IPS-18a (cell line): ENCODE results near the gene SRC.

ENCODE experiments used
- H3K27ac ChIP-seq: one replicate; pipeline ENCODE4 v1.5.1; 2013; ENCODE audit warnings: low read length
- H3K27me3 ChIP-seq: one replicate; pipeline ENCODE4 v1.6.1; 2013; ENCODE audit warnings: mild to moderate bottlenecking, low read length; ENCODE audit not compliant: control insufficient read depth, insufficient read depth
- H3K36me3 ChIP-seq: one replicate; pipeline ENCODE4 v1.6.1; 2013; ENCODE audit warnings: low read depth, low read length; ENCODE audit not compliant: control insufficient read depth
- H3K4me1 ChIP-seq: one replicate; pipeline ENCODE4 v1.6.1; 2013; ENCODE audit warnings: low read depth, low read length; ENCODE audit not compliant: control insufficient read depth
- H3K4me3 ChIP-seq: one replicate; pipeline ENCODE4 v1.5.1; 2013; ENCODE audit warnings: low read length
- H3K9ac ChIP-seq: one replicate; pipeline ENCODE4 v1.6.1; 2013; ENCODE audit warnings: mild to moderate bottlenecking, low read length, moderate library complexity
- H3K9me3 ChIP-seq: one replicate; pipeline ENCODE4 v1.6.1; 2013; ENCODE audit warnings: low read depth, low read length; ENCODE audit not compliant: control insufficient read depth

The SRC gene

DNA sequence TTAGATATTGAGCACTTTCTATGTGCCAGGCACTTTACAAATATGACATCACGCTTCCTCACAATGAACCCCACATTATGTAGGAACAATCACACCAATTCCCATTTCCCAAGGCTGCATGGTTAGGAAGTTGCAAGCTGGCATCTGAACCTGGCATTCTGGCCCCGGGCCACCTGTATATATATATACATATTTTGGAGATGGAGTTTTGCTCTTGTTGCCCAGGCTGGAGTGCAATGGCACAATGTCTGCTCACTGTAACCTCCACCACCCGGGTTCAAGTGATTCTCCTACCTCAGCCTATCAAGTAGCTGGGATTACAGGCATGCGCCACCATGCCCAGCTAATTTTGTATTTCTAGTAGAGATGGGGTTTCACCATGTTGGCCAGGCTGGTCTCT, 30.4 kb downstream of the SRC start:
- H3K4me3 ChIP-seq, result no peak overlapping the region
- peaks cover 5% of the 10 kb centered on the region for H3K4me1 ChIP-seq
- no peaks in the 10 kb centered on the region for H3K27me3 ChIP-seq
- H3K9ac ChIP-seq, result no peak overlapping the region
- H3K27ac ChIP-seq, result no peak overlapping the region
- H3K9me3 ChIP-seq, result no peaks in the 10 kb centered on the region
- H3K36me3 ChIP-seq, result no peaks in the 10 kb centered on the region

DNA sequence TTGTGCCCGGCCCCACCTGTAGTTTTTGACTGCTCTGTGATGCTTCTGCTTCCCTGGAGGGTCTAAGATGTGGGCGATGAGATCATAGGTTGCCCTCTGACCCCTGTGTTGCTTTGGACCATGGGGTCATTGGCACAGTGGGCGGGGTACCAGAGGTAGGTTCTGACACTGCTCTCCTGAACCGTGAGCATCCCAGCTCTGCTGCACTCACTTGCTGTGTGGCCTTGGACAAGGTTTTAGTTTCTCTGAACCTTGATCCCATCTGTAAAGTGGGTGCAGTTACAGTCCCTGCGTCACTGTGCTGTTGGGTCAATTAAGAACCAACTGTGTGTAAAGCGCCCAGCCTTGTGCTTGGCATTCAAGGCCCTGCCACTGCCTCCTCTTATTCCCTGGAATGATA, 30.9 kb downstream of the SRC start:
- Histone ChIP-seq H3K36me3 (no peaks in the 10 kb centered on the region), H3K27me3 (no peaks in the 10 kb centered on the region), H3K9me3 (no peaks in the 10 kb centered on the region), H3K27ac (no peak overlapping the region), H3K9ac (no peak overlapping the region), H3K4me1 (peaks cover 5% of the 10 kb centered on the region), H3K4me3 (no peak overlapping the region)

DNA sequence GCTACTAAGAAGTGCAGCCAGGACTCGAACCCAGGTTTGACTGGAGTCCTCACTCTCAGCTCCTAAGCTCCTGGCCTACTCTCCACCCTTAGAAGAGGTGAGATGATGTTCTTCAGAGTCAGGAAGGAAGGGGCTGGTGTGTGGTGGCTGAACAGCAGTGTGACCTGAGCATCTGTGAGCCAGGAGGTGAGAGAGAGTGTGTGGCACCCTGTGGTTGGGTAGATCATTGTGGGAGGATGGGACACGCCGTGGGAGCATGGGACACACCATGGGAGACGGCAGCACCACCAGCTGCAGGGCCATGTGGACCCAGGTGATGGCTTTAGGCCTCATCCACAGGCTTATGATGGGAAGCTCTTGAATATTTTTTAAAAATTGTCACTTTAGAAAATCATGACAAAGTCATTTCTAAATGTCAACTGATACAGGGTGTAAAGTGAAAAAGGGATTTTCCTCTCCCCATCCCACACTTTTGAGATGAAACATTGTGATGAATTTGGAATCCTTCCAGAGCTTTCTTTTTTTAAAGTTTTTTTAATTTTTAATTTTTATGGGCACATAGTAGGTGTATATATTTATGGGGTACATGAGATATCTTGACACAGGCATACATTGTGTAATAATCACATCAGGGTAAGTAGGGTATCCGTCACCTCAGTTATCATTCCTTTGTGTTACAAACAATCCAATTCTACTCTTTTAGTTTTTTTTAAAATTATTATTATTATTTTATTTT, 31.6 kb downstream of the SRC start:
- Histone ChIP-seq H3K36me3 (no peaks in the 10 kb centered on the region), H3K9me3 (no peaks in the 10 kb centered on the region), H3K27me3 (no peaks in the 10 kb centered on the region), H3K4me1 (peaks cover 5% of the 10 kb centered on the region), H3K9ac (no peak overlapping the region), H3K4me3 (no peak overlapping the region), H3K27ac (no peak overlapping the region)

DNA sequence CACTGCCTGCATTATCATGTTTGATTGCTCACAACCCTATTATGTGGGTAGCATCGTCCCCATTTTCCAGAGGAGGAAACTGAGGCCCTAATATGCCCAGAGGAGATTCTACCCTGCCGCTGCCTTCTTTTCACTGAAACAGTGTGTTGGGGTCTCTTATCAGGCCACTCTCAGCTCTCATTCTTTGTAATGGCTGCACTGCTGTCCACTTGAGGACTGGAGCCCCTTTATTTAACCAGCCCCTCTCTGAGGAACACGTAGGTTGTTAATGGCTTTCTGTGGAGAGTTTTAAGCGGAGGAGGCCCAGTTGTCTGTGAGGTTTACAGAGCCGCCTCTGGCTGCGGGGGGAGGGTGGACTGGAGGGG, 32.5 kb downstream of the SRC start:
- Histone ChIP-seq H3K27me3 (no peaks in the 10 kb centered on the region), H3K36me3 (no peaks in the 10 kb centered on the region), H3K4me3 (no peak overlapping the region), H3K9ac (no peak overlapping the region), H3K4me1 (peaks cover 5% of the 10 kb centered on the region), H3K9me3 (no peaks in the 10 kb centered on the region), H3K27ac (no peak overlapping the region)

DNA sequence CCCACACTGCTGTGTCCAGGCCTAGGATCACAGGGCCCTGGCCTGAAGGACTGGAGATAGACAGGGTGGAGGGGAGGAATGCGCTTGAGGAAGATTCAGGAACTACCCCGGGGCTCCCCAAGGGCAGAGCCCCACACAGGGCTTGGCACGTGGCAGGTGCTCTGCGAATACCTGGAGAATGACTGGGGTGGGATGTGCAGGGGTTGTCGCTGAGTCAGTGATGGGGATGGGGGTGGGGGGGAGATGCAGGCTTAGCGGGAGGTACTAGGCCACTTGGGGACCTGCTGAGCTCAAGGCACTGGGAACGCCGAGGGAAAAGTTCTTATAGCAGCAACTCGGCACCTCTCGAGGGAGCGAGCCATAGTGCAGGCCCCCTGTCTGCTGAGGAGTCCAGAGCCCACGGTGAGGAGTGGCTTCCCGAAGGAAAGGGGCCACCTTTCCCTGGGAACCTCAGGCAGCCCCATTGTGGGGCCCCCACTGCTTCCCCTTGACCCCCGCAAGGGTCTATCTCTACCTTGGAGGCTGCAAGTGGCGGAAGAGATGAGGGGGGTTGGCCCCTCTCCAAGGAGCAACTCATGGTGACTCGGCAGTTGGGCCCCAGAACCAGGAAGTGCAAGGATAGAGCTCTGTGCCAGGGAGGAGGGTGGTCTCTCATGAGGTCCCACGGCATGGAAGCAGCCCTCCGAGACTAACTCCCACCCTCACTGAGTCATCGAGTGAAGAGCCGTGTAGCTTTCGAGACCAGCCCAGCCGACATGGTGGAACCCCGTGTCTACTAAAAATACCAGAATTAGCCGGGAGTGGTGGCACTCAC, 33.1 kb downstream of the SRC start:
- Histone ChIP-seq H3K9me3 (no peaks in the 10 kb centered on the region), H3K27ac (peak overlapping the region; percentile 38), H3K4me1 (peaks cover 5% of the 10 kb centered on the region), H3K4me3 (no peak overlapping the region), H3K27me3 (no peaks in the 10 kb centered on the region), H3K36me3 (no peaks in the 10 kb centered on the region), H3K9ac (no peak overlapping the region)

DNA sequence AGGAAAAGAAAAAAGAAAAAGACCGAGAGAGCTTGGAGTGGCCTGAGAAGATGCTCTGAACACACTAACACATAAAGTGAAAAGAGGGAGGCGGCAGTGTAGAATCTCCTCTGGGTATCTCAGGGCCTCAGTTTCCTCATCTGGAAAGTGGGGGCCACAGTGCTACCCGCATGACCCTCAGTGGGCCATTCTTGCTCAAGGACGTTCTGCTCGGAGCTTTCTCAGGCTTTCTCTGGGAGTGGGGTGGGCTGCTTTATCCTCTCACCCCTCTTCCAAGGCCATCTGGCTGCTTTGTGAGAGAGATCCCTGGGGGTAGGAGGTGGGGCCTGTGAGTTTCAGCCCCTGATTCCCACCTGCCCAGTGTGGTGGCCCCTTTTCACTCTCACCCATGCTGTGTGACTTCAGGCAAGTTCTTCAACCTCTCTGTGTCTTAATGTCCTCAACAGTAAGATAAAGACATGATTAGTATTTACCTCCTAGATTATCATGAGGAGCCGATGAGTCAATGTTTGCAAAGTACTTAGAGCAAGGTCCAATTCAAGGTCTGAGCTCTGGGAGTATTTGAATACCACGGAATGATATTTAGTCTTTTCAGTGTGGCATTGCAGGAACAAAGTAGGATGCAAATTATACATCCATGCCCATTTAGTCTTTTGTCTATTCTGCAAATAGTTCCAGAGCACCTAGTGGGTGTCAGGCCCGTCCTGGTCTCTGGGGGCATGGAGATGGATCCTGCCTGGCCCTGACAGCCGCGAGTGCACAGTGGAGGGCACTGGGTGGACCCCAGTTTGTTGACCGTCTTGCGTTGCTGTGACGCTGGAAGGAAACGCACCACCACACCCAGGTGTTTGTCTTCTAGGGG, 34.3 kb downstream of the SRC start:
- no peaks in the 10 kb centered on the region for H3K9me3 ChIP-seq
- no peak overlapping the region for H3K4me3 ChIP-seq
- peaks cover 5% of the 10 kb centered on the region for H3K4me1 ChIP-seq
- no peak overlapping the region for H3K27ac ChIP-seq
- H3K9ac ChIP-seq, result no peak overlapping the region
- no peaks in the 10 kb centered on the region for H3K27me3 ChIP-seq
- H3K36me3 ChIP-seq, result no peaks in the 10 kb centered on the region

DNA sequence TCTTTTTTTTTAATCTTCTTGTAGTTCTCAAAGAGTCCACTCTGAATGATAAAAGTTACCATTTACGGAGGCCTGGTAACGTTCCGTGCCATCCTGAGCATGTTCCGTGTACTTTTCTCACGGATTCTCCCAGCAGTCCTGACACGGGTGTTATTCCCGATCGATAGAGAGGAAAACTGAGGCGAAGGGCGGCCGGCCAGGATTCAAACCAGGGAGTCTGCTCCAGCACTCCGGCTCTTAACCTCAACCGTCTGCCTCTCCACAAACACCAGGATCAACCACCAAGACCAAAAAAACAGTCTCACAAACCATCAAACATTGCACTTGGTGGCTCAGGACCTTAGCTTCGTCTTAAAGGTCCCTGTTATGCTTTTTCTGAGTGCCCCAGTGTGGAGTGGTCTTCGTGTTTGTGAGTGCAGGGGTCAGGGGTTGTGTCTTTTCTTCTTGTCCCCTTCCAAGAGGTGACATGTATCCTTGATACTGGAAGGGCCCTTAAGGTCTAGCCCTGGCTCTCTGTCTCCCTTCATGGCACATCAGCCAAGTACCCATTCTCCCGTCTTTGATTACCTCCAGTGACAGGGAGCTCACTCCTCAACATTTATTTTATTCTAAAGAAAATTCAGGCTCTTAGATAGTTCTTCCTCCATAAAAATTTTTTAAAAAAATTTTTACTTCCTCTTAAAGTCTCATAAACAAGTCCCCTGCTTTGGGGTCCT, 35.1 kb downstream of the SRC start:
- Histone ChIP-seq H3K9me3 (no peaks in the 10 kb centered on the region), H3K9ac (no peak overlapping the region), H3K36me3 (no peaks in the 10 kb centered on the region), H3K4me1 (peaks cover 5% of the 10 kb centered on the region), H3K4me3 (no peak overlapping the region), H3K27ac (no peak overlapping the region), H3K27me3 (no peaks in the 10 kb centered on the region)

DNA sequence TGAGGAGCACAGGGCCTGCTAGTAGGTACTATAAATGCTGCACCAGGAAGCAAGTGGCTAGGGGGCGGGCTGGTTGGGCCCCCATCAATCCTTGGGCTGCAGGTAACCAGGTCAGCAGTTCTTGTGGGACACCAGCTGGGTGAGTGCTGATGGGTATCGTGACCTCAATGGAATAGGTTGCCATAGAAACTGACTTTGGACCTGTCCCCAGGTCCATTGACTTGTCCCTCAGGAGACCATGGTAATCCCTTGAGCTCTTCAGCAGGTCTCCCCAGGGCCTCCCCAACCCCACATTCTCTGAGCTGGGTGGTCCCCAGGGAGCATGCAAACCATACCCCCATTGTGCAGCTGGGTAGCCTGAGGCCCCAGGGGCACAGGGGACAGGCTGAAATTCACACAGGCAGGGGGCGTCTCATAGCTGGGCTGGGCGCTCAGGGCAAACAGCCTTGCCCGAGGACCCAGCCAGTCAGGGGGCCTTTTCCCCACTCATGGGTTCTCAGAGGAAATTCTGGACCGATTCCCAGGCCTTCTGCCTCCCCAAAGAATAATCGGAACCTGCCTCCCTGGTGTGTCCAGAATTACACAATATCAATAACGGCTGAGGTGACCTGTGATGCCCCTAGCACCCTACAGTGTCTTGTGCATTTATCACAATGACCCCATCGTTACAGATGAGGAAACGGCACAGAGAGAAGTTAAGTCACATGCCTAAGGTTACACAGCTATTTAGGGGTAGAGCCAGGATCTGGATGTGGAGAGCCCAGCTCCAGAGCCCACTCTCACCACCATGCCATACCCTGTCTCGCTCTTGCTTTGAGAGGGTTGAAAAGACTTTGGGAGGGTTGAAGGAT, 35.9 kb downstream of the SRC start:
- no peaks in the 10 kb centered on the region for H3K9me3 ChIP-seq
- H3K36me3 ChIP-seq, result no peaks in the 10 kb centered on the region
- no peak overlapping the region for H3K9ac ChIP-seq
- H3K27ac ChIP-seq, result no peak overlapping the region
- H3K4me3 ChIP-seq, result no peak overlapping the region
- H3K27me3 ChIP-seq, result no peaks in the 10 kb centered on the region
- H3K4me1 ChIP-seq, result peaks cover 5% of the 10 kb centered on the region

DNA sequence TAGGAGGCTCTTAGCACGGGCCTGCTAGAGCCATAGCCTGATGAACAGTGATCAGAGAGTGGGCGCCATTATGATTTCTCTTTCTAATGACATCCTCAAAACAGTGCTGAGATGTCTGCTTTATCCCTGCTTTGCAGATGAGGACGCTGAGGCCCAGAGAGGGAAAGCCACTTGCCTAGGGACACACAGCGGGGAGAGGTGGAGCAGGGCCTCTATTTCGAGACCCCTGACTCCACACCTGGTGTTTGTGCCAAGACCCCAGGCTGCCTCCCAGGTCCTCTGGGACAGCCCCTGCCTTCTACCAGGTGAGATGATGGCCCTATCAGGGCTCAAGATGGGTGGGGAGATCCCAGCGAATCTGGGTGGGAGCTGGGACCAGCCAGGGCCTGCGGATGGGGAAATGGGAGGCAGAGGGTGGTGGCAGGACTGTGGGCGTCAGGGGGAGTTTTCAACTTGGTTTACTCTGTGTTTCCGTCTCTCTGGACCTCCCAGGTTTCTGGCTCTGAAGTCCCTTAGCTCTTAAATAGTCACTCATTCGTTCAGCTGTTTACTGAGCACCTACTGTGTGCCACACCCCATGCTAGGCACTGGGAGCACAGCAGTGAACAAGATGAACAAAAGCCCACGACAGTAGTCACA, 36.7 kb downstream of the SRC start:
- H3K36me3 ChIP-seq, result no peaks in the 10 kb centered on the region
- H3K4me3 ChIP-seq, result no peak overlapping the region
- H3K9me3 ChIP-seq, result no peaks in the 10 kb centered on the region
- no peak overlapping the region for H3K27ac ChIP-seq
- no peaks in the 10 kb centered on the region for H3K27me3 ChIP-seq
- no peak overlapping the region for H3K9ac ChIP-seq
- peaks cover 5% of the 10 kb centered on the region for H3K4me1 ChIP-seq

DNA sequence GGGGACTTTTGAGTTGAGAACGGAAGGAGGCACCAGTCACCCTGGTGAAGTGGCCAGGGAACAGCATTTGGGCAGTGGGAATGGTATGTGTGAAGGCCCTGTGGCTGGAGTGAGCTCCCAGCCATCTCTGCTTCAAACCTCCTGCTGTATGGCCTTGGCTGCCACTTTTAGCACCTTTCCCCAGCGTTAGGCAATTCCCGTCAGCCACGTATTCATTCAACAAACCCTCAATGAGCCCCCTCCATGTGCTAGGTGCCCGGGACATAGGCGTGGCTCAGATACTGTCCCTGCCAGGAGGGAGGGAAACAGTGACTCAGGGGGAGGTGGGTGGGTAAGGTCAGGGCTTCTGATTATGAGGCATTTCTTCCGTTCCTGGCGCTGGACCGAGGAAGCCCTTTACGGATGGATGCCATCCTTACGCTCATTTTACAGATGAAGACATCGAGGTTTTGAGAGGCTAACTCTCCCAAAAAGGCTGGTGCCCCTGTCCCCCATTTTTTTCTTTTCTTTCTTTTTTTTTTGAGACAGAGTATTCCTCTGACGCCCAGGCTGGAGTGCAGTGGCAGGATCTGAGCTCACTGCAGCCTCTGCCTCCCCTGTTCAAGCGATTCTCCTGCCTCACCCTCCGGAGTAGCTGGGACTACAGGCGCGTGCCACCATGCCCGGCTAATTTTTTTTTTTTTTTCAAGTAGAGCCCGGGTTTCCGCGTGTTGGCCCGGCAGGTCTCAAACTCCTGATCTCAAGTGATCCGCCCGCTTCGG, 37.5 kb downstream of the SRC start:
- Histone ChIP-seq H3K9ac (no peak overlapping the region), H3K4me3 (no peak overlapping the region), H3K36me3 (no peaks in the 10 kb centered on the region), H3K27ac (no peak overlapping the region), H3K9me3 (no peaks in the 10 kb centered on the region), H3K27me3 (no peaks in the 10 kb centered on the region), H3K4me1 (peaks cover 5% of the 10 kb centered on the region)
